GM12878 (cell line): Measurements from ENCODE around the gene MYL1.

ENCODE experiments used
- GABPA ChIP-seq: IDR thresholded peaks from 2 replicates; pipeline ENCODE4 v1.6.1; 2014; ENCODE audit warnings: antibody characterized with exemption, low read depth, mild to moderate bottlenecking, inconsistent platforms
- PAX8 ChIP-seq: fragments of 450-650 bp; IDR thresholded peaks from 2 replicates; pipeline ENCODE4 v1.6.1; 2017; ENCODE audit warnings: mild to moderate bottlenecking, moderate library complexity
- POLR2A ChIP-seq: IDR thresholded peaks from 2 replicates; pipeline ENCODE4 v1.6.1; 2011; ENCODE audit warnings: low read depth, mild to moderate bottlenecking, low read length
- TF ChIP-seq, protein P1 (sequence below), 3 experiments: IDR thresholded peaks in 2 of 3; conservative IDR thresholded peaks in 1 of 3; 2 replicates each; pipeline ENCODE4 v1.5.1; 2011; ENCODE audit warnings: low read depth in 3 of 3, low read length in 3 of 3, mild to moderate bottlenecking in 3 of 3, control low read depth in 2 of 3, moderate library complexity in 2 of 3, inconsistent platforms in 1 of 3, mixed read lengths in 1 of 3; ENCODE audit not compliant: control insufficient read depth in 2 of 3, insufficient read depth in 1 of 3; ENCODE audit errors: extremely low read depth in 1 of 3

DNA sequence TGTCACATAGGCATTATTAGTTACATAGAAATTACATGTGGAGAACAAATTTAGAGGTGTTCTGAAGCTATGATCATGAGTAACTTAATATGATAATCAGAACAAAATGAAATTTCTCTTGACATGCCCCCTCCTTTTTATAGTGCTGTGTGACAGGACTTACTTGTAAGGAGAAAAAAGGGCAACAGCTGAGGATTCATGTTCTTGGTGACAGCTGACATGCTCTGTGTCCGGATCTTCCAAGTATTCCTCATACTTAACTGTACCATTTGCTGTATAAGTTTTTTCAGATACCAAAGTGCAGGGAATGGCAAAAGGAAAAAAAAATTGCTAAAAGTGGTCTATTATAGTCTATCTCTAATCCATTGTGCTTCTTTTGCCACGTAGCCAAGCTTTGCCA lies 3.5 kb upstream of the MYL1 start:
- TF ChIP-seq PAX8 (no peak), POLR2A (no peak), GABPA (no peak)
- TF ChIP-seq, protein P1, sequence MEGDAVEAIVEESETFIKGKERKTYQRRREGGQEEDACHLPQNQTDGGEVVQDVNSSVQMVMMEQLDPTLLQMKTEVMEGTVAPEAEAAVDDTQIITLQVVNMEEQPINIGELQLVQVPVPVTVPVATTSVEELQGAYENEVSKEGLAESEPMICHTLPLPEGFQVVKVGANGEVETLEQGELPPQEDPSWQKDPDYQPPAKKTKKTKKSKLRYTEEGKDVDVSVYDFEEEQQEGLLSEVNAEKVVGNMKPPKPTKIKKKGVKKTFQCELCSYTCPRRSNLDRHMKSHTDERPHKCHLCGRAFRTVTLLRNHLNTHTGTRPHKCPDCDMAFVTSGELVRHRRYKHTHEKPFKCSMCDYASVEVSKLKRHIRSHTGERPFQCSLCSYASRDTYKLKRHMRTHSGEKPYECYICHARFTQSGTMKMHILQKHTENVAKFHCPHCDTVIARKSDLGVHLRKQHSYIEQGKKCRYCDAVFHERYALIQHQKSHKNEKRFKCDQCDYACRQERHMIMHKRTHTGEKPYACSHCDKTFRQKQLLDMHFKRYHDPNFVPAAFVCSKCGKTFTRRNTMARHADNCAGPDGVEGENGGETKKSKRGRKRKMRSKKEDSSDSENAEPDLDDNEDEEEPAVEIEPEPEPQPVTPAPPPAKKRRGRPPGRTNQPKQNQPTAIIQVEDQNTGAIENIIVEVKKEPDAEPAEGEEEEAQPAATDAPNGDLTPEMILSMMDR (IDR thresholded peaks at IDR 0.05 in 2 of 3, conservative IDR thresholded peaks at IDR 0.05 in 1 of 3; ENCODE audit: control insufficient read depth in 2 of 3, extremely low read depth in 1 of 3, insufficient read depth in 1 of 3, low read depth in 3 of 3, low read length in 3 of 3), result no peak
